Endothelial cell (in vitro differentiated cells): ENCODE measurements around the gene CCDC190. TPM values are rescaled to one million over a fixed set of nuclear protein-coding genes. Genes with fewer than 3 reads are reported as not detected.
"Not testable (repeated sequence)": the region's sequence is repeated elsewhere in the genome, so short reads cannot be mapped to it uniquely, and the experiment has no call there.

ENCODE experiments used
- DNase-seq: peaks from one replicate; pipeline ENCODE4 v3.0.0; 2021; ENCODE audit warnings: low spot score
- H3K27ac Mint-ChIP-seq: one replicate; pipeline ENCODE4 v1.8.0; 2021; ENCODE audit warnings: mixed read lengths, inconsistent platforms; ENCODE audit not compliant: unreplicated experiment
- H3K27me3 Mint-ChIP-seq: one replicate; pipeline ENCODE4 v1.8.0; 2021; ENCODE audit warnings: mild to moderate bottlenecking, moderate library complexity, mixed read lengths, inconsistent platforms; ENCODE audit not compliant: unreplicated experiment
- H3K36me3 Mint-ChIP-seq: one replicate; pipeline ENCODE4 v1.8.0; 2021; ENCODE audit warnings: mild to moderate bottlenecking, low read depth, mixed read lengths, inconsistent platforms; ENCODE audit not compliant: unreplicated experiment
- H3K4me1 Mint-ChIP-seq: one replicate; pipeline ENCODE4 v1.8.0; 2021; ENCODE audit warnings: mild to moderate bottlenecking, mixed read lengths, inconsistent platforms; ENCODE audit not compliant: unreplicated experiment
- H3K4me3 Mint-ChIP-seq: one replicate; pipeline ENCODE4 v1.8.0; 2021; ENCODE audit warnings: mild to moderate bottlenecking, mixed read lengths, inconsistent platforms; ENCODE audit not compliant: unreplicated experiment
- H3K9me3 Mint-ChIP-seq: one replicate; pipeline ENCODE4 v1.8.0; 2021; ENCODE audit warnings: mixed read lengths, inconsistent platforms; ENCODE audit not compliant: unreplicated experiment
- CTCF ChIP-seq: fragments of 200-600 bp; sonication (generic); IDR thresholded peaks from one replicate; pipeline ENCODE4 v1.5.0; 2021; ENCODE audit warnings: antibody characterized with exemption; ENCODE audit not compliant: unreplicated experiment
- total RNA-seq: library from RNA; stranded (reverse); fragmentation: NEBNext Ultra II Directional; extraction: Animal tissue kit (Norgen Biotek cat#: 25700); gene quantifications from one replicate; pipeline ENCODE4 v1.2.1, GENCODE V29; 2021; ENCODE audit not compliant: unreplicated experiment

The CCDC190 gene
- total RNA-seq, 1 donor from 2014 or later, result not detected

- Mint-ChIP-seq H3K27me3 (peaks cover 4% of the 10 kb centered on the region), H3K36me3 (no peaks in the 10 kb centered on the region), H3K27ac (no peak overlapping the region), H3K4me3 (peak overlapping the region; percentile 82), H3K9me3 (no peaks in the 10 kb centered on the region), H3K4me1 (peaks cover 11% of the 10 kb centered on the region)
- TF ChIP-seq CTCF, result no peak
- peak; percentile 19 for DNase-seq
Observed at GRCh38 chr1:162822391-162823200, 38.4 kb downstream of the CCDC190 start.

- H3K27ac Mint-ChIP-seq, DNase-seq, H3K4me3 Mint-ChIP-seq, H3K9me3 Mint-ChIP-seq, H3K36me3 Mint-ChIP-seq, H3K27me3 Mint-ChIP-seq, H3K4me1 Mint-ChIP-seq: not testable (repeated sequence)
Observed at GRCh38 chr1:162818666-162819065, 42.3 kb downstream of the CCDC190 start.

- not testable (repeated sequence) for H3K9me3 Mint-ChIP-seq, H3K4me3 Mint-ChIP-seq, H3K27ac Mint-ChIP-seq, H3K4me1 Mint-ChIP-seq, DNase-seq, H3K27me3 Mint-ChIP-seq, H3K36me3 Mint-ChIP-seq
Observed at GRCh38 chr1:162818136-162818535, 42.8 kb downstream of the CCDC190 start.

GRCh38 chr1:162812357-162812756 lies 48.6 kb downstream of the CCDC190 start:
- not testable (repeated sequence) for H3K36me3 Mint-ChIP-seq, H3K4me1 Mint-ChIP-seq, DNase-seq, H3K27me3 Mint-ChIP-seq, H3K9me3 Mint-ChIP-seq, H3K4me3 Mint-ChIP-seq, H3K27ac Mint-ChIP-seq

GRCh38 chr1:162807503-162807902 lies 53.5 kb downstream of the CCDC190 start:
- peaks cover 21% of the 10 kb centered on the region for H3K36me3 Mint-ChIP-seq
- not testable (repeated sequence) for H3K9me3 Mint-ChIP-seq, H3K4me1 Mint-ChIP-seq, H3K27ac Mint-ChIP-seq, H3K27me3 Mint-ChIP-seq, H3K4me3 Mint-ChIP-seq, DNase-seq

Other genes starting within 250 kb of the CCDC190 start
- gene DDR2, start 228.7 kb downstream of the CCDC190 start, total RNA-seq, result 0.33 TPM
- 17.2 TPM for gene HSD17B7, start 70.5 kb downstream of the CCDC190 start, total RNA-seq
- 15.2 TPM for gene RGS4, start 208.2 kb upstream of the CCDC190 start, total RNA-seq